Mesodermal cell (in vitro differentiated cells): ENCODE results near the gene GNG12.

Experiments used
- H3K27ac ChIP-seq: 2 replicates; pipeline ENCODE4 v1.7.0; 2013; ENCODE audit warnings: mild to moderate bottlenecking, low read depth, low read length, moderate library complexity; ENCODE audit not compliant: severe bottlenecking
- H3K36me3 ChIP-seq: 2 replicates; pipeline ENCODE4 v1.7.1; 2013; ENCODE audit warnings: mild to moderate bottlenecking, low read length, moderate library complexity; ENCODE audit not compliant: control insufficient read depth, insufficient read depth
- H3K4me1 ChIP-seq: one replicate; pipeline ENCODE4 v1.7.1; 2013; ENCODE audit warnings: mild to moderate bottlenecking, low read length; ENCODE audit not compliant: insufficient read depth, control insufficient read depth, poor library complexity, severe bottlenecking
- H3K4me3 ChIP-seq: 2 replicates; pipeline ENCODE4 v1.7.0; 2013; ENCODE audit warnings: low read length, control low read depth, mild to moderate bottlenecking; ENCODE audit not compliant: insufficient read depth, poor library complexity, severe bottlenecking; ENCODE audit errors: extremely low read depth
- H3K9me3 ChIP-seq: 2 replicates; pipeline ENCODE4 v1.7.1; 2013; ENCODE audit warnings: mild to moderate bottlenecking, low read length, moderate library complexity; ENCODE audit not compliant: control insufficient read depth
- WGBS, 2 experiments: methylation state at CpG; one replicate each; pipeline ENCODE4 v1.1.5; 2013; ENCODE audit warnings: missing lambda C conversion rate in 2 of 2; ENCODE audit not compliant: insufficient coverage in 2 of 2; 5-methylcytosine and 5-hydroxymethylcytosine counted together

GNG12 gene

GRCh38 chr1:67689267-67690017 lies 143.8 kb downstream of the GNG12 start:
- 86% methylated on average over 2 to 3 of the region's 3 CpGs for WGBS, 2 experiments
- no peaks in the 10 kb centered on the region for H3K9me3 ChIP-seq
- peaks cover 16% of the 10 kb centered on the region for H3K4me1 ChIP-seq
- H3K4me3 ChIP-seq = peak overlapping the region; percentile 92
- H3K27ac ChIP-seq = peak overlapping the region; percentile 79
- H3K36me3 ChIP-seq = peaks cover 44% of the 10 kb centered on the region

GRCh38 chr1:67688526-67689219 lies 144.6 kb downstream of the GNG12 start:
- WGBS, 2 experiments = 58% methylated on average over 2 to 3 of the region's 3 CpGs
- Histone ChIP-seq H3K9me3 (no peaks in the 10 kb centered on the region), H3K4me1 (peaks cover 22% of the 10 kb centered on the region), H3K27ac (peak overlapping the region; percentile 79), H3K4me3 (peak overlapping the region; percentile 92), H3K36me3 (peaks cover 44% of the 10 kb centered on the region)

GRCh38 chr1:67687649-67688048 lies 145.6 kb downstream of the GNG12 start:
- Histone ChIP-seq H3K4me1 (peaks cover 27% of the 10 kb centered on the region), H3K36me3 (peaks cover 44% of the 10 kb centered on the region), H3K27ac (peak overlapping the region; percentile 96), H3K4me3 (peak overlapping the region; percentile 92), H3K9me3 (no peaks in the 10 kb centered on the region)
- WGBS, 2 experiments = 45 to 71% methylated on average over 3 of the region's 4 CpGs

- no peaks in the 10 kb centered on the region for H3K9me3 ChIP-seq
- 67% methylated on average over 1 of the region's 3 CpGs; no CpG with 5 or more reads in 1 of the 2 experiments for WGBS, 2 experiments
- H3K4me3 ChIP-seq = peak overlapping the region; percentile 92
- H3K4me1 ChIP-seq = peaks cover 29% of the 10 kb centered on the region
- H3K27ac ChIP-seq = peak overlapping the region; percentile 96
- H3K36me3 ChIP-seq = peaks cover 44% of the 10 kb centered on the region
These were observed 146.1 kb downstream of the GNG12 start for GRCh38 chr1:67687198-67687545.

- H3K27ac ChIP-seq = peak overlapping the region; percentile 96
- peaks cover 28% of the 10 kb centered on the region for H3K4me1 ChIP-seq
- H3K4me3 ChIP-seq = peak overlapping the region; percentile 92
- H3K9me3 ChIP-seq = no peaks in the 10 kb centered on the region
- peaks cover 44% of the 10 kb centered on the region for H3K36me3 ChIP-seq
- WGBS, 2 experiments = 0 to 1% methylated on average over 31 to 33 of the region's 43 CpGs
These were observed 146.7 kb downstream of the GNG12 start for GRCh38 chr1:67686267-67687197.

GRCh38 chr1:67685558-67686266 lies 147.6 kb downstream of the GNG12 start:
- Histone ChIP-seq H3K27ac (peak overlapping the region; percentile 96), H3K4me3 (peak overlapping the region; percentile 92), H3K4me1 (peaks cover 25% of the 10 kb centered on the region), H3K9me3 (no peaks in the 10 kb centered on the region), H3K36me3 (peaks cover 41% of the 10 kb centered on the region)
- 0 to 1% methylated on average over 15 to 45 of the region's 65 CpGs for WGBS, 2 experiments

- Histone ChIP-seq H3K27ac (peak within 1 kb of the TSS; percentile 96), H3K4me3 (peak within 1 kb of the TSS; percentile 92), H3K4me1 (peaks cover 25% of the 10 kb centered on the region), H3K9me3 (no peaks in the 10 kb centered on the region), H3K36me3 (peaks cover 41% of the 10 kb centered on the region)
- 0 to 1% methylated on average over 26 to 35 of the region's 39 CpGs for WGBS, 2 experiments
These were observed 148.2 kb downstream of the GNG12 start, which contains the start of gene GADD45A for GRCh38 chr1:67685067-67685557. TSS of gene GADD45A (plus strand) at chr1:67685201. CDS start at chr1:67685495, 294 bp downstream.

GRCh38 chr1:67684526-67685066 lies 148.7 kb downstream of the GNG12 start:
- Histone ChIP-seq H3K36me3 (peaks cover 36% of the 10 kb centered on the region), H3K4me3 (peak overlapping the region; percentile 92), H3K9me3 (no peaks in the 10 kb centered on the region), H3K4me1 (peaks cover 23% of the 10 kb centered on the region), H3K27ac (peak overlapping the region; percentile 44)
- WGBS, 2 experiments = 23 to 52% methylated on average over 4 to 10 of the region's 20 CpGs

GRCh38 chr1:67683766-67684525 lies 149.3 kb downstream of the GNG12 start:
- H3K36me3 ChIP-seq = peaks cover 30% of the 10 kb centered on the region
- H3K9me3 ChIP-seq = no peaks in the 10 kb centered on the region
- no peak overlapping the region for H3K4me3 ChIP-seq
- WGBS, 2 experiments = 69 to 75% methylated on average over 7 to 8 of the region's 8 CpGs
- H3K4me1 ChIP-seq = peaks cover 18% of the 10 kb centered on the region
- peak overlapping the region; percentile 44 for H3K27ac ChIP-seq
